HG03469 (cell line): Measurements from ENCODE around the gene CEMIP.

Source experiments
- ATAC-seq: cut with Tn5 transposase; IDR thresholded peaks from one replicate; pipeline ENCODE4 v1.9.1; 2021; ENCODE audit warnings: mild to moderate bottlenecking, moderate library complexity, moderate number of reproducible peaks; ENCODE audit not compliant: unreplicated experiment

The CEMIP gene

DNA sequence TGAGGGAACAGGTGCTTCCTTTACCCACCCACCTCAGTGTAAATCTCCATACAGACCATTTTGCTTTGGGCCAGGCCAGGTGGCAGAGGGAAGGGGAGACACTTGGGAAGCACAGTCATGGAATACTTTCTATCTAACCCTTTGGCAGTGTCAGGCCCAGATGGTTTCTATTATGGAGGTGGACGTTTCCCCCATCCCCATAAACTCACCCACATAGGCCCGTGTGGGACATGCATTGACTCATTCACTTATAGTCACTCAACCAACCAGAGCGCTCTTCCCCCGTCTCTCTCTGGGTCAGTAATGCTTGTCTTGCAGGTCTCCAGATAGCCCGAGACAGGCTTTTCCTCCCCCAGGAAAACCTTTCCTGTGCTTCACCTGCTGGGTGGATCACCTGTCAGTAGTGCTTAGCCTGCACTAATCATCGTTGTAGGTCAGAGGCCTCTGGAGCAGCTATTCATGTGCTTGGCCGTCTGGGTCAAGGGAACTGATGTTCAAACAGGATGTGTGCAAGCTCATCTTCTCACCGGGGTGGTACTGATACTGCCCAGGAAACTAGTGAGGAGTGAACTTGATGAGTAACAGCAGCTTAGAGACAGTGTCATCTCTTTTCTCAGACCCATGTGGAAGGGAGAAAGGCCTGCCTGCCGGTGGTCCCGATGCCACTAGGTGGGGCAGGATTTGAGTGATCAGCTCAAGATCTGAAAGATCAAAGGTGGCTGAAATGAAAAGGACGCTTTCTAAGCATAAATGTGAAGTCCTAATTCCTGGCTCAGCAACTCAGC, 67.1 kb downstream of the CEMIP start:
- no peak for ATAC-seq

GRCh38 chr15:80849308-80849707, 70.1 kb downstream of the CEMIP start:
- ATAC-seq, result no peak

- ATAC-seq, result no peak
These were observed 71.8 kb downstream of the CEMIP start for GRCh38 chr15:80850941-80851451.

DNA sequence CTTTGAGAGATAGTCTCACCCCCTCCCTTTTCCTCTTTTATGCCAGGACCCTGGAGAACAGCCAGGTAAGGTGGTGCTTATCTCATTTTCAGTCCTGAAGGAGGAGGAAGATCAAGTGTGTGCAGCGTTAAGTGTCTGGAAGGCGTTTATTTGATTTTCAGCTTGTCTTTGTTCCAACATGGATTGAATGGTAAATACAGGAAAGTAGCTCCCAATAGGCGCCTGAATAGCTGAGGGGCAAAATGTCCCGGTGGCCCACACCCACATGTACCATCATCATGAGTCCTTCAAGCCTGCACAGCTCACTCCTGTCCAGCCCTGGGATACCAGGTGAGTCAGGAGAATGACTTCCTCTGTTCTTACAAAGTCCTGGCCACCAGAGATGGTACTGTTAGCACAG, 73.5 kb downstream of the CEMIP start:
- no peak for ATAC-seq

DNA sequence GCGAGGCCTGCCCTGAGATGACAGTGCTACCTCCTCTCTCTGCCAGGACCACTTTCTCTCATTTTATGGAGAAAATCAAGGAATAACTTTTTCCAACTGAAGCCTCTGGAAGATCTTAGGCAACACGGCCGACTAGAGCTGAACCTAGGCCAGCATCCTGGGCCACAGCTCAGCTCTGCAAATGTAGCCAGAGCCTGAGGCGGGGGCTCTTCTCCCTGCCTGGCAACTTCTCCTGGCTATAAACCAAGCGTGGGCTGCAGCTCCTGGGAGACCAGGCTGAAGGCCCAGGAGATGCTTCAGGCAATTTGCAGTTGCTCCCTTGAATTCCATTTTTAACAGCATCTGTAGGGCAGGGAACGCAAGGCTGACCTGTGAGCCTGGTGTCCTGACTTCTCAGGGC, 74.9 kb downstream of the CEMIP start:
- ATAC-seq, result no peak

DNA sequence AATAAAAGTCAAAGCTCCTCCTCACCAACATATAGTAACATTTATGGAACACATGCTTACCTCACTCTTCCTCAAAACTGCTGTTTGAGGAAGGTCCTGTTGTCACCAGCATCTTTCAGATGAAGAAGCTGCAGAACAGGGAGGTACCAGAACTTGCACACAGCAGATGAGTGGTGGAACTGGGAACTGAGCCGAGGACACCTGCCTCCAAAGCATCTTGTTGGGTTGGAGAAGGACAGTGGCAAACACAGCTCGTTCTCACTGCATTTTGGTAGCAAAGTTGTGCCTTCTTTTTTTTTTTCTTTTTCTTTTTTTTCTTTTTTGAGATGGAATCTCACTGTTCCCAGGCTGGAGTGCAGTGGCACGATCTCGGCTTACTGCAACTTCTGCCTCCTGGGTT, 76.0 kb downstream of the CEMIP start:
- no peak for ATAC-seq

DNA sequence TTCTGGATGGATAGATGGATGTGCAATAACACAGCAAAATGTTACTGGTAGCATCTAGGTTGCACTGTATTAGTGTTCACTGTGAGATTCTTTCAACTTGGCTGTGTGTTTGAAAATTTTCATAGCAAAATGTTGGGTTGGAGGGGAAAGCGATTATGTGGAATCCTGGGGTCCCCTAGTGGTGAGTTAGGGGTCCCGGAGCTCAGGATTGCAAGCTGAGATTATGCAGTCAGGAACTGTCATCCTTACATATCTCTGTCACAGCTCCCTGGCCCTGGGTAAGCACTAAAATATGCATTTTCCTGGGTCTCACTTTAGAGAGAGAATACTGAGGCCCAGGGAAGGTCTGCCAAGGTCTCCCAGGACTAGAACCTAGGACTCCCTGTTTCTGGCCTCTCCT, 77.2 kb downstream of the CEMIP start:
- ATAC-seq, result no peak

DNA sequence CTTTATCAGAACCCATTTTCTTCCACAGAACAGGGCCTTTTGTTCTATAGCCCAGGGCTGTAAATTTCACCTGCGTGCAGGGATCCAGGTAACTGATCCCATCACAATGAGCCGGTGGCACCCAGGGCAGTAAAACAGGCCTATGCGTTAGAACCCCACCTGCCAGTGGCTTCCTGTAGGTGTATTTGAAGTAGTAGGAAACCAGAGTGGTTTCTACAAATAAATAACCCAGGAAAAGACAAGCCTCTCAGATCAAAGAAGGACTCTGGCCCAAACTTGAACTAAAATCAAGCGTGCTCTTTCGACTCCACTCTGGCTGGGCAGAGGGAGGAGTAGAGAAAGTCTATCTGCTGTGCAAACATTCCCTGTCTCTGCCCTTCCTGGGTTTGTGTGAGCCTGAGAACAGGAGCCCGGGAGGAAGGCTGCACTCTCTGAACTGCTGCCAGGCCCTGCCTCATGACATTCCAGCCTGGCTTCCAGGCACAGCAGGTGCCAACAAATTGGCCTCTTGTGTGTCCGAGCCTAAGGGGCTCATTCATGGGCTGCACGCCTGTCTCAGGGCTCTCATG, 77.7 kb downstream of the CEMIP start:
- ATAC-seq, result no peak

DNA sequence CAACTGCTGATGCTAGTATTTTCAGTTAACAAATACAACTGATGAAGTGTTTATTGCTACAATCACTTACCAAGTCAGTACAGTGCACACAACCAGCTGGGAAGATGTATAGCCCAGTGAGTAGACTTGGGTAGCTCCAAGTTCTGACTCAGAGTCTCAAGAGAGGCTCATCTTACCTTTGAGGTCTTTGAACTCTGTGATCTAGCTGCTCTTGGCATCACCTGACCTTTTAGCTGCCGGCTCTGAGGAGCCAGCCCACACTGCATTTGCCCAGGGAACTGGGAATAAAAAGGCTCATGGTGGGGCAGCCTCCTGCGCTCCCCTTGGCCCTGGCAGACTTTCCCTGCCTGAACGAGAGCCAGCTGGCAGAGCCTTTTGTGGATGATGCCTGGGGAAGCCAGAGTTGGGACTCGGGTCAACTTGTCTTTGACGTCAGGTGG, 82.6 kb downstream of the CEMIP start:
- no peak for ATAC-seq

GRCh38 chr15:80864666-80865065, 85.5 kb downstream of the CEMIP start:
- ATAC-seq, result no peak

DNA sequence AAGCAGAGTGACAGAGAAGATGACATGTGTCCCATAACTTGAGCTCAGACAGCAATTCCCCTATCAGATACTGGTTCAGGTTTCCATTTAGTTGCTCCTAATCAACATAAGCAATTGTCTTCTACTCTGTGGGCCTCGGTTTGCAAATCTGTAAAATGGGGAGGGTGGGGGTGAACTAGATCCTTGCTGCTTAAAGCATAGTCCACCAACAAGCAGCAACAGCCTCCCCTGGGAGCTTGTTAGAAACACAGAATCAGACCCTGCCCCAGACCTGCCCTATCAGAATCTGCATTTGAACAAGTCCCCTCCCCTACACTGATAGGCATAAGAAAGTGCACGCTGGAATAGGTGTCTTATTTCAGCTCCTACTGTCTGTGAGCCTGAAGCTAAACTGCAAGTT, 87.8 kb downstream of the CEMIP start:
- no peak for ATAC-seq

- ATAC-seq, result no peak
These were observed 91.2 kb downstream of the CEMIP start for GRCh38 chr15:80870366-80870765.

GRCh38 chr15:80870893-80871292, 91.7 kb downstream of the CEMIP start:
- no peak for ATAC-seq

GRCh38 chr15:80871858-80872257, 92.7 kb downstream of the CEMIP start:
- ATAC-seq, result no peak

DNA sequence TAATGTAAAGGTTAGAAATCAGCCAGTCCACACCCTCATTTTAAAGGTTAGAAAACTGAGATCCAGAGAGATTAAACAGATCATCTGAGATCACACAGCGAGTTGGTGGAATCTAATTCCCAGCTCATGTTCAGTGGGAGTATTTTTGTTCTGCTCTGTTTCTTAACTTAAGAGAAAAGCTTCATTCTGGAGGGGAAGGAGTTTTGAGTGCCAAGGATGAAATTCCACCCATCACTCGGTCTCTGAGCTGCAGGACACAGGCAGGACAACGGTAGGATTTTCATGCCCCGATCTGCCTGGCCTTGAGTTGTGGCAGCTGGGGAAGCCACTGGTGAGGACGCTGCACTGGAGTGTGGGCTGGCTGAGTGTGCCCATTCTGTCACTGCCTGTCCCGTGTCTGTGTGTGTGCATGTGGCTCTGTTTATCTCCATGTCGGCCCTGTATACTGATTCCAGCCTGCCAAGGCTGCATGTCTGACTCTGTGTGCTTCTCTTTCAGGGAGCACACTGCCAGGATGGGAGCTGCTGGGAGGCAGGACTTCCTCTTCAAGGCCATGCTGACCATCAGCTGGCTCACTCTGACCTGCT, 94.3 kb downstream of the CEMIP start:
- ATAC-seq, result no peak

- no peak for ATAC-seq
These were observed 96.6 kb downstream of the CEMIP start for GRCh38 chr15:80875568-80876347.

- no peak for ATAC-seq
These were observed 97.1 kb downstream of the CEMIP start for GRCh38 chr15:80876348-80876674.

- ATAC-seq, result no peak
These were observed 99.2 kb downstream of the CEMIP start for GRCh38 chr15:80878242-80878866.

DNA sequence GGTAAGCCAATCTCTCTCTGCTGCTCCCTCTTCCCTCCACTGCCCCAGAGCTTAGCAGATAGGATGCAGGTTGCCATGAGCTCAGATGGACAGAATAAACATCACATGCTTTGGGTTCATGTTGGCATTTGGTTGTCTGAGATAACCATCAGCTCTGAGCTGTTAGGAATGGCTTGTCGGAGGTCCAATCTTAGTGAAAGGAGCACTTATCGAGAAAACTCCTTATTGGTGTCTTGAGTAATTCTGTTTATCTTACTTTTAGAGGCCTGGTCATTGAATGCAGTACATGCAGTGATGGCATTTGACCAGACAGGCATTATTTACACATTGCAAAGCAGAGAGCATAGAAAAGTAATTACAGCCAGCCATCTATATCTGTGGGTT, 99.7 kb downstream of the CEMIP start:
- ATAC-seq, result no peak

DNA sequence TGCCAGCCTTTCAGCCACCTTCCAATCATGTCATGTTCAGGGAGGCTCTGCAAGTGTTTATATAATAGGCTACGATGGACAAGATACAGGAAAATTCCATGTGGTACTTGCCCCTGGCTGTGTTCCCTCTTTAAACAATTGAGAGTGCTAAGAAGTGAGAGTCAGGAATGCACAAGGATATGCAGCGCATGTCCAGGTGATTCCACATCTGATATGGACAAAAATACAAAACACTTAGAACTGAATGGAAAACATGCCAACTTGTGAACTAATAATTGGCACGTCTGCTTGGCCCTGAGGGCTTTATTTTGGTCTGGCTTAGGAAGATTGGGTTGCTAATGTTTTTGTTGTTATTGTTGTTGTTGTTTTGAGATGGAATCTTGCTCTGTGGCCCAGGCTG, 100.9 kb downstream of the CEMIP start:
- no peak for ATAC-seq

- no peak for ATAC-seq
These were observed 104.5 kb downstream of the CEMIP start for GRCh38 chr15:80883641-80884040.
